Endodermal cell (in vitro differentiated cells): Measurements from ENCODE around the gene S100A5. TPM values are rescaled to one million over a fixed set of nuclear protein-coding genes. Genes with fewer than 3 reads are reported as not detected.

Experiments used
- DNase-seq: peaks from one replicate; pipeline ENCODE4 v3.0.0-alpha.2; 2017
- H3K27ac ChIP-seq: 2 replicates; pipeline ENCODE4 v1.5.1; 2013; ENCODE audit warnings: mild to moderate bottlenecking, low read depth, low read length, moderate library complexity
- H3K27me3 ChIP-seq: 2 replicates; pipeline ENCODE4 v1.6.1; 2013; ENCODE audit warnings: mild to moderate bottlenecking, low read length, moderate library complexity; ENCODE audit not compliant: insufficient read depth, control insufficient read depth, poor library complexity, severe bottlenecking
- H3K36me3 ChIP-seq: 2 replicates; pipeline ENCODE4 v1.7.0; 2013; ENCODE audit warnings: mild to moderate bottlenecking, low read length, moderate library complexity; ENCODE audit not compliant: control insufficient read depth, insufficient read depth
- H3K4me1 ChIP-seq: one replicate; pipeline ENCODE4 v1.7.0; 2013; ENCODE audit warnings: low read length; ENCODE audit not compliant: control insufficient read depth, insufficient read depth
- H3K4me3 ChIP-seq: 2 replicates; pipeline ENCODE4 v1.5.1; 2013; ENCODE audit warnings: mild to moderate bottlenecking, low read length, moderate library complexity
- H3K9ac ChIP-seq: 2 replicates; pipeline ENCODE4 v1.6.1; 2013; ENCODE audit warnings: mild to moderate bottlenecking, low read length, moderate library complexity; ENCODE audit not compliant: poor library complexity, severe bottlenecking; ENCODE audit errors: extremely low read depth
- H3K9me3 ChIP-seq: 2 replicates; pipeline ENCODE4 v1.6.1; 2013; ENCODE audit warnings: mild to moderate bottlenecking, low read length, moderate library complexity; ENCODE audit not compliant: control insufficient read depth
- H3K27ac Mint-ChIP-seq: 2 replicates; pipeline ENCODE4 v1.8.0; 2020; ENCODE audit warnings: mixed read lengths
- H3K27me3 Mint-ChIP-seq: 2 replicates; pipeline ENCODE4 v1.8.0; 2021; ENCODE audit warnings: mild to moderate bottlenecking, mixed read lengths; ENCODE audit not compliant: insufficient read depth
- H3K36me3 Mint-ChIP-seq: 2 replicates; pipeline ENCODE4 v1.8.0; 2020; ENCODE audit warnings: low read depth, mixed read lengths
- H3K4me1 Mint-ChIP-seq: 2 replicates; pipeline ENCODE4 v1.8.0; 2020; ENCODE audit warnings: mixed read lengths
- H3K4me3 Mint-ChIP-seq: 2 replicates; pipeline ENCODE4 v1.8.0; 2020; ENCODE audit warnings: mild to moderate bottlenecking, moderate library complexity, mixed read lengths
- H3K9me3 Mint-ChIP-seq: 2 replicates; pipeline ENCODE4 v1.8.0; 2020; ENCODE audit warnings: mild to moderate bottlenecking, mixed read lengths
- CTCF ChIP-seq: fragments of 200-600 bp; sonication (generic); conservative IDR thresholded peaks from 2 replicates; pipeline ENCODE4 v1.5.0; 2021; ENCODE audit warnings: antibody characterized with exemption, mild to moderate bottlenecking
- WGBS, 2 experiments: methylation state at CpG; one replicate each; pipeline versions ENCODE4 v1.1.5 to v1.1.7; 2013; ENCODE audit warnings: missing lambda C conversion rate in 2 of 2, mixed read lengths in 1 of 2; ENCODE audit not compliant: insufficient coverage in 1 of 2, insufficient read length in 1 of 2; 5-methylcytosine and 5-hydroxymethylcytosine counted together
- total RNA-seq, 2 donors: library from RNA; stranded (reverse); fragmentation: NEBNext Ultra II Directional in 1 of 2; extraction: Animal tissue kit (Norgen Biotek cat#: 25700) in 1 of 2; gene quantifications; 2 replicates in 1 of 2; 3 replicates in 1 of 2; pipeline ENCODE4 v1.2.1, GENCODE V29; 2021

Gene S100A5
- total RNA-seq, 2 donors from 2014 or later, result not detected

DNA sequence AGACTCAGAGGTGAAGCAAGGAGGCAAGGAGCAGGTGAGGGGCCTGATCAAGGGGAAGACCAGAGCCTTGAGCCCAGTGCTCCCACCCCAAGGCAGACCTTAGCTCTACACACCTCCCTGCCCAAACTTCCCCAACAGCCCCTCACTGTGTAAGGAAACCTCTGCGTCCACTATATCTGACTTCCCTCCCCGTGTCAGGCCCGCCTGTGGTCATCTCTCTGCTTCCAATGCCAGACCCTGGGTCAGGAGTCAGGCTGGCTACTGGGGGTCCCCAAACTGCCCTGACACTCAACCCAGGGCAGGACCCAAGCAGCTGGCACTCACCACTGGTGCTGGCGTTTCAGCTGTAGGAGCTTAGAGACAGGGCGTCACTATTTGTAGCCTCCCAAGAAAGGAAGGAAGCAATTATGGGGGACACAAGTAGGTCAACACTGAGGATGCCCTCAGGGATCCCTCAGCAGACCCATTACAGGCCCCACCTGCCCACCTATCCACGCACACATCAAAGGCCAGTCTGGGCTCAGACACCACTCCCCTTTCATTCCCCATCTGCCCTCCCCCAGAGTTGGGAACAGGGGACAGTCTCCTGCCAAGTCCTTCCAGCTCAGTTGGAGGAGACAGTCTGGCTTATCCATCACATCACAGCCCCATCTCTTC, 9.1 kb upstream of the S100A5 start:
- peak; percentile 39 for DNase-seq
- H3K27me3 ChIP-seq, result no peaks in the 10 kb centered on the region
- no peaks in the 10 kb centered on the region for H3K36me3 Mint-ChIP-seq
- no peaks in the 10 kb centered on the region for H3K9me3 Mint-ChIP-seq
- no peak overlapping the region for H3K4me3 ChIP-seq
- no peak overlapping the region for H3K27ac Mint-ChIP-seq
- H3K36me3 ChIP-seq, result no peaks in the 10 kb centered on the region
- peaks cover 6% of the 10 kb centered on the region for H3K4me1 ChIP-seq
- H3K9ac ChIP-seq, result no peak overlapping the region
- no peak for TF ChIP-seq CTCF
- 86 to 93% methylated on average over 2 to 6 of the region's 6 CpGs for WGBS, 2 experiments
- peaks cover 12% of the 10 kb centered on the region for H3K4me1 Mint-ChIP-seq
- H3K9me3 ChIP-seq, result no peaks in the 10 kb centered on the region
- H3K27ac ChIP-seq, result no peak overlapping the region
- peaks cover 5% of the 10 kb centered on the region for H3K27me3 Mint-ChIP-seq
- H3K4me3 Mint-ChIP-seq, result no peak overlapping the region

- Mint-ChIP-seq H3K27me3 (peaks cover 5% of the 10 kb centered on the region), H3K4me3 (no peak within 1 kb of the TSS), H3K36me3 (no peaks in the 10 kb centered on the region), H3K9me3 (no peaks in the 10 kb centered on the region), H3K27ac (no peak within 1 kb of the TSS), H3K4me1 (peaks cover 18% of the 10 kb centered on the region)
- 86% methylated on average over 5 to 14 of the region's 14 CpGs for WGBS, 2 experiments
- Histone ChIP-seq H3K9me3 (no peaks in the 10 kb centered on the region), H3K9ac (no peak within 1 kb of the TSS), H3K36me3 (no peaks in the 10 kb centered on the region), H3K4me3 (no peak within 1 kb of the TSS), H3K27me3 (no peaks in the 10 kb centered on the region), H3K27ac (no peak within 1 kb of the TSS), H3K4me1 (peaks cover 12% of the 10 kb centered on the region)
- TF ChIP-seq CTCF, result no peak
- peak; percentile 58 for DNase-seq
Measured at GRCh38 chr1:153548722-153549688, 8.3 kb upstream of the S100A5 start, which contains the start of gene S100A3. S100A3 (minus strand) TSS chr1:153549258; CDS start chr1:153548485, 773 bp downstream.

GRCh38 chr1:153547560-153548551, 7.1 kb upstream of the S100A5 start:
- H3K27me3 Mint-ChIP-seq, result peaks cover 5% of the 10 kb centered on the region
- no peaks in the 10 kb centered on the region for H3K9me3 Mint-ChIP-seq
- no peak overlapping the region for H3K27ac Mint-ChIP-seq
- no peaks in the 10 kb centered on the region for H3K9me3 ChIP-seq
- no peaks in the 10 kb centered on the region for H3K36me3 ChIP-seq
- TF ChIP-seq CTCF, result no peak
- DNase-seq, result peak; percentile 45
- H3K36me3 Mint-ChIP-seq, result no peaks in the 10 kb centered on the region
- no peak overlapping the region for H3K4me3 ChIP-seq
- peaks cover 18% of the 10 kb centered on the region for H3K4me1 Mint-ChIP-seq
- no peak overlapping the region for H3K4me3 Mint-ChIP-seq
- no peak overlapping the region for H3K9ac ChIP-seq
- peaks cover 12% of the 10 kb centered on the region for H3K4me1 ChIP-seq
- H3K27me3 ChIP-seq, result no peaks in the 10 kb centered on the region
- 90 to 92% methylated on average over 13 to 19 of the region's 19 CpGs for whole genome bisulfite sequencing, 2 experiments
- H3K27ac ChIP-seq, result no peak overlapping the region
